Measurements from ENCODE around the gene PANX2. TPM values are rescaled to one million over a fixed set of nuclear protein-coding genes. Genes with fewer than 3 reads are reported as not detected.
A peak's percentile ranks its signal among the peaks of the same experiment; 100 is the strongest.

PANX2 gene
- total and polyA plus RNA-seq, 9 of the 15 experiments (the other 6 are each of a cell fraction or from before 2014, with no cell fraction given), result 0.01 to 3.9 (median 0.67) TPM; not detected in 1

DNA sequence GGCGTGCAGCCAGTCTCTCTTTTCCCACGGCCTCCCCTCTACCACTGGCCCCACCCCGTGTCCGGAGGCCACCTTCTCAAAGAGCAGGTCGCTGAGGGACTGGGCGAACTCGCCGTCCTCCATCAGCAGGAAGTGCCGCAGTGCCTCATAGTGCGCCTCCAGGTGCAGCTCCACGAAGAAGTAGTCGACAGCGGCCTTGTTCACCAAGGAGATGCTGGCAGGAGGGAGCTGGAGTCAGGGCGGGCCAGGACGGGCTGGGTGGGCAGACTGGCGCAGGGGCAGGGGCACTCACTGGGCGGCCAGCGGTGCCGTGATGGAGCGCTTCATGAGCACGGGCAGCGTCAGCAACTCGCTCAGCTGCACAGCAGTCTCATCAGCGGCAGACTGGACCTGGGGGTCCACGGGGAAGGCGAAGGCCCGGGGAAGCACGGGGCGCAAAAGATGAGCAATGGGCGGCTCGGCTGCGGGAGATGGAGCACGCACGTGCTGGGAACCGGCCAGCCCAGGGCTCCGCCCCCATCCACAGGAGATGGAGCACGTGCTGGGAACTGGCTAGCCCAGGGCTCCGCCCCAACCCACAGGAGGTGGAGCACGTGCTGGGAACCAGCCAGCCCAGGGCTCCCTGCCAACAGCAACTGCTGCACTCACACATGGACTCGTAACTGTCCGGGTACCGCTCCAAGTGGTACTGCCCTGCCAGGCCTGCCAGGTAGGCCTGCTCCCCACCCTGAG, 48.6 kb downstream of the PANX2 start (continued):
- TF ChIP-seq, protein P1, sequence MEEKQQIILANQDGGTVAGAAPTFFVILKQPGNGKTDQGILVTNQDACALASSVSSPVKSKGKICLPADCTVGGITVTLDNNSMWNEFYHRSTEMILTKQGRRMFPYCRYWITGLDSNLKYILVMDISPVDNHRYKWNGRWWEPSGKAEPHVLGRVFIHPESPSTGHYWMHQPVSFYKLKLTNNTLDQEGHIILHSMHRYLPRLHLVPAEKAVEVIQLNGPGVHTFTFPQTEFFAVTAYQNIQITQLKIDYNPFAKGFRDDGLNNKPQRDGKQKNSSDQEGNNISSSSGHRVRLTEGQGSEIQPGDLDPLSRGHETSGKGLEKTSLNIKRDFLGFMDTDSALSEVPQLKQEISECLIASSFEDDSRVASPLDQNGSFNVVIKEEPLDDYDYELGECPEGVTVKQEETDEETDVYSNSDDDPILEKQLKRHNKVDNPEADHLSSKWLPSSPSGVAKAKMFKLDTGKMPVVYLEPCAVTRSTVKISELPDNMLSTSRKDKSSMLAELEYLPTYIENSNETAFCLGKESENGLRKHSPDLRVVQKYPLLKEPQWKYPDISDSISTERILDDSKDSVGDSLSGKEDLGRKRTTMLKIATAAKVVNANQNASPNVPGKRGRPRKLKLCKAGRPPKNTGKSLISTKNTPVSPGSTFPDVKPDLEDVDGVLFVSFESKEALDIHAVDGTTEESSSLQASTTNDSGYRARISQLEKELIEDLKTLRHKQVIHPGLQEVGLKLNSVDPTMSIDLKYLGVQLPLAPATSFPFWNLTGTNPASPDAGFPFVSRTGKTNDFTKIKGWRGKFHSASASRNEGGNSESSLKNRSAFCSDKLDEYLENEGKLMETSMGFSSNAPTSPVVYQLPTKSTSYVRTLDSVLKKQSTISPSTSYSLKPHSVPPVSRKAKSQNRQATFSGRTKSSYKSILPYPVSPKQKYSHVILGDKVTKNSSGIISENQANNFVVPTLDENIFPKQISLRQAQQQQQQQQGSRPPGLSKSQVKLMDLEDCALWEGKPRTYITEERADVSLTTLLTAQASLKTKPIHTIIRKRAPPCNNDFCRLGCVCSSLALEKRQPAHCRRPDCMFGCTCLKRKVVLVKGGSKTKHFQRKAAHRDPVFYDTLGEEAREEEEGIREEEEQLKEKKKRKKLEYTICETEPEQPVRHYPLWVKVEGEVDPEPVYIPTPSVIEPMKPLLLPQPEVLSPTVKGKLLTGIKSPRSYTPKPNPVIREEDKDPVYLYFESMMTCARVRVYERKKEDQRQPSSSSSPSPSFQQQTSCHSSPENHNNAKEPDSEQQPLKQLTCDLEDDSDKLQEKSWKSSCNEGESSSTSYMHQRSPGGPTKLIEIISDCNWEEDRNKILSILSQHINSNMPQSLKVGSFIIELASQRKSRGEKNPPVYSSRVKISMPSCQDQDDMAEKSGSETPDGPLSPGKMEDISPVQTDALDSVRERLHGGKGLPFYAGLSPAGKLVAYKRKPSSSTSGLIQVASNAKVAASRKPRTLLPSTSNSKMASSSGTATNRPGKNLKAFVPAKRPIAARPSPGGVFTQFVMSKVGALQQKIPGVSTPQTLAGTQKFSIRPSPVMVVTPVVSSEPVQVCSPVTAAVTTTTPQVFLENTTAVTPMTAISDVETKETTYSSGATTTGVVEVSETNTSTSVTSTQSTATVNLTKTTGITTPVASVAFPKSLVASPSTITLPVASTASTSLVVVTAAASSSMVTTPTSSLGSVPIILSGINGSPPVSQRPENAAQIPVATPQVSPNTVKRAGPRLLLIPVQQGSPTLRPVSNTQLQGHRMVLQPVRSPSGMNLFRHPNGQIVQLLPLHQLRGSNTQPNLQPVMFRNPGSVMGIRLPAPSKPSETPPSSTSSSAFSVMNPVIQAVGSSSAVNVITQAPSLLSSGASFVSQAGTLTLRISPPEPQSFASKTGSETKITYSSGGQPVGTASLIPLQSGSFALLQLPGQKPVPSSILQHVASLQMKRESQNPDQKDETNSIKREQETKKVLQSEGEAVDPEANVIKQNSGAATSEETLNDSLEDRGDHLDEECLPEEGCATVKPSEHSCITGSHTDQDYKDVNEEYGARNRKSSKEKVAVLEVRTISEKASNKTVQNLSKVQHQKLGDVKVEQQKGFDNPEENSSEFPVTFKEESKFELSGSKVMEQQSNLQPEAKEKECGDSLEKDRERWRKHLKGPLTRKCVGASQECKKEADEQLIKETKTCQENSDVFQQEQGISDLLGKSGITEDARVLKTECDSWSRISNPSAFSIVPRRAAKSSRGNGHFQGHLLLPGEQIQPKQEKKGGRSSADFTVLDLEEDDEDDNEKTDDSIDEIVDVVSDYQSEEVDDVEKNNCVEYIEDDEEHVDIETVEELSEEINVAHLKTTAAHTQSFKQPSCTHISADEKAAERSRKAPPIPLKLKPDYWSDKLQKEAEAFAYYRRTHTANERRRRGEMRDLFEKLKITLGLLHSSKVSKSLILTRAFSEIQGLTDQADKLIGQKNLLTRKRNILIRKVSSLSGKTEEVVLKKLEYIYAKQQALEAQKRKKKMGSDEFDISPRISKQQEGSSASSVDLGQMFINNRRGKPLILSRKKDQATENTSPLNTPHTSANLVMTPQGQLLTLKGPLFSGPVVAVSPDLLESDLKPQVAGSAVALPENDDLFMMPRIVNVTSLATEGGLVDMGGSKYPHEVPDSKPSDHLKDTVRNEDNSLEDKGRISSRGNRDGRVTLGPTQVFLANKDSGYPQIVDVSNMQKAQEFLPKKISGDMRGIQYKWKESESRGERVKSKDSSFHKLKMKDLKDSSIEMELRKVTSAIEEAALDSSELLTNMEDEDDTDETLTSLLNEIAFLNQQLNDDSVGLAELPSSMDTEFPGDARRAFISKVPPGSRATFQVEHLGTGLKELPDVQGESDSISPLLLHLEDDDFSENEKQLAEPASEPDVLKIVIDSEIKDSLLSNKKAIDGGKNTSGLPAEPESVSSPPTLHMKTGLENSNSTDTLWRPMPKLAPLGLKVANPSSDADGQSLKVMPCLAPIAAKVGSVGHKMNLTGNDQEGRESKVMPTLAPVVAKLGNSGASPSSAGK (IDR thresholded peaks at IDR 0.05), result peak; percentile 76
- TF ChIP-seq, protein P2, sequence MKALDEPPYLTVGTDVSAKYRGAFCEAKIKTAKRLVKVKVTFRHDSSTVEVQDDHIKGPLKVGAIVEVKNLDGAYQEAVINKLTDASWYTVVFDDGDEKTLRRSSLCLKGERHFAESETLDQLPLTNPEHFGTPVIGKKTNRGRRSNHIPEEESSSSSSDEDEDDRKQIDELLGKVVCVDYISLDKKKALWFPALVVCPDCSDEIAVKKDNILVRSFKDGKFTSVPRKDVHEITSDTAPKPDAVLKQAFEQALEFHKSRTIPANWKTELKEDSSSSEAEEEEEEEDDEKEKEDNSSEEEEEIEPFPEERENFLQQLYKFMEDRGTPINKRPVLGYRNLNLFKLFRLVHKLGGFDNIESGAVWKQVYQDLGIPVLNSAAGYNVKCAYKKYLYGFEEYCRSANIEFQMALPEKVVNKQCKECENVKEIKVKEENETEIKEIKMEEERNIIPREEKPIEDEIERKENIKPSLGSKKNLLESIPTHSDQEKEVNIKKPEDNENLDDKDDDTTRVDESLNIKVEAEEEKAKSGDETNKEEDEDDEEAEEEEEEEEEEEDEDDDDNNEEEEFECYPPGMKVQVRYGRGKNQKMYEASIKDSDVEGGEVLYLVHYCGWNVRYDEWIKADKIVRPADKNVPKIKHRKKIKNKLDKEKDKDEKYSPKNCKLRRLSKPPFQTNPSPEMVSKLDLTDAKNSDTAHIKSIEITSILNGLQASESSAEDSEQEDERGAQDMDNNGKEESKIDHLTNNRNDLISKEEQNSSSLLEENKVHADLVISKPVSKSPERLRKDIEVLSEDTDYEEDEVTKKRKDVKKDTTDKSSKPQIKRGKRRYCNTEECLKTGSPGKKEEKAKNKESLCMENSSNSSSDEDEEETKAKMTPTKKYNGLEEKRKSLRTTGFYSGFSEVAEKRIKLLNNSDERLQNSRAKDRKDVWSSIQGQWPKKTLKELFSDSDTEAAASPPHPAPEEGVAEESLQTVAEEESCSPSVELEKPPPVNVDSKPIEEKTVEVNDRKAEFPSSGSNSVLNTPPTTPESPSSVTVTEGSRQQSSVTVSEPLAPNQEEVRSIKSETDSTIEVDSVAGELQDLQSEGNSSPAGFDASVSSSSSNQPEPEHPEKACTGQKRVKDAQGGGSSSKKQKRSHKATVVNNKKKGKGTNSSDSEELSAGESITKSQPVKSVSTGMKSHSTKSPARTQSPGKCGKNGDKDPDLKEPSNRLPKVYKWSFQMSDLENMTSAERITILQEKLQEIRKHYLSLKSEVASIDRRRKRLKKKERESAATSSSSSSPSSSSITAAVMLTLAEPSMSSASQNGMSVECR (CRISPR knock-in tag; IDR thresholded peaks at IDR 0.05), result peak; percentile 62; the same call in 1 of the 2 replicates
- no peak for TF ChIP-seq ILF3 (IDR thresholded peaks at IDR 0.05; ENCODE audit: borderline replicate concordance)
- peak; percentile 42; the same call in 1 of the 2 replicates for TF ChIP-seq EP400 (IDR thresholded peaks at IDR 0.05)
- no peak for TF ChIP-seq CBX3 (IDR thresholded peaks at IDR 0.05; ENCODE audit: borderline replicate concordance in 1 of 2, low read length in 2 of 2)
- no peak for TF ChIP-seq ZNF134 (CRISPR knock-in tag; conservative IDR thresholded peaks at IDR 0.05)
- TF ChIP-seq RBM22 (IDR thresholded peaks at IDR 0.05; ENCODE audit: low read depth, low read length, poor library complexity, severe bottlenecking), result peak; percentile 30
- TF ChIP-seq CCNT2 (IDR thresholded peaks at IDR 0.05; ENCODE audit: borderline replicate concordance, extremely low read depth, insufficient read length, low read depth, low read length), result peak; percentile 35
- TF ChIP-seq GATAD2A (IDR thresholded peaks at IDR 0.05), result no peak
- 0 out of 2 replicates have a peak, but pooled peaks have one; percentile 24 for TF ChIP-seq HNRNPL (IDR thresholded peaks at IDR 0.05; ENCODE audit: low read depth, low read length)
